Stimulated activated naive CD8-positive, alpha-beta T cell treated with anti-CD3 and anti-CD28 coated beads, Interleukin-15, Interleukin-2, amounts not matched to agents 100 ng/mL and 50 ng/mL, for 24 hours (primary cell): Measurements from ENCODE around the gene CMIP.
A peak's percentile ranks its signal among the peaks of the same experiment; 100 is the strongest.
"Not testable (repeated sequence)": the region's sequence is repeated elsewhere in the genome, so short reads cannot be mapped to it uniquely, and the experiment has no call there.

Source experiments
- H3K27ac Mint-ChIP-seq: one replicate; pipeline ENCODE4 v1.8.0; 2021; ENCODE audit warnings: mild to moderate bottlenecking, mixed read lengths
- H3K27me3 Mint-ChIP-seq: one replicate; pipeline ENCODE4 v1.8.0; 2021; ENCODE audit warnings: mixed read lengths
- H3K36me3 Mint-ChIP-seq: one replicate; pipeline ENCODE4 v1.8.0; 2021; ENCODE audit warnings: low read depth, mixed read lengths
- H3K4me1 Mint-ChIP-seq: one replicate; pipeline ENCODE4 v1.8.0; 2021; ENCODE audit warnings: low read depth, mixed read lengths
- H3K4me3 Mint-ChIP-seq: one replicate; pipeline ENCODE4 v1.8.0; 2021; ENCODE audit warnings: mild to moderate bottlenecking, mixed read lengths
- H3K9me3 Mint-ChIP-seq: one replicate; pipeline ENCODE4 v1.8.0; 2021; ENCODE audit warnings: mixed read lengths

CMIP gene

GRCh38 chr16:81675662-81676061, 231.1 kb downstream of the CMIP start:
- Mint-ChIP-seq H3K27ac (no peak overlapping the region), H3K9me3 (no peaks in the 10 kb centered on the region), H3K4me3 (no peak overlapping the region), H3K4me1 (no peaks in the 10 kb centered on the region), H3K36me3 (peaks cover 21% of the 10 kb centered on the region), H3K27me3 (no peaks in the 10 kb centered on the region)

GRCh38 chr16:81676066-81676882, 231.7 kb downstream of the CMIP start:
- Mint-ChIP-seq H3K36me3 (peaks cover 20% of the 10 kb centered on the region), H3K4me1 (no peaks in the 10 kb centered on the region), H3K4me3 (no peak overlapping the region), H3K27me3 (no peaks in the 10 kb centered on the region), H3K9me3 (no peaks in the 10 kb centered on the region), H3K27ac (no peak overlapping the region)

GRCh38 chr16:81676883-81677737, 232.5 kb downstream of the CMIP start:
- Mint-ChIP-seq H3K9me3 (no peaks in the 10 kb centered on the region), H3K4me1 (no peaks in the 10 kb centered on the region), H3K4me3 (no peak overlapping the region), H3K27me3 (no peaks in the 10 kb centered on the region), H3K27ac (no peak overlapping the region), H3K36me3 (peaks cover 24% of the 10 kb centered on the region)

GRCh38 chr16:81678326-81679095, 233.9 kb downstream of the CMIP start:
- Mint-ChIP-seq H3K4me3 (no peak overlapping the region), H3K27me3 (no peaks in the 10 kb centered on the region), H3K36me3 (peaks cover 19% of the 10 kb centered on the region), H3K4me1 (no peaks in the 10 kb centered on the region), H3K9me3 (no peaks in the 10 kb centered on the region), H3K27ac (no peak overlapping the region)

GRCh38 chr16:81679721-81680430, 235.3 kb downstream of the CMIP start:
- H3K4me3 Mint-ChIP-seq: no peak overlapping the region
- H3K4me1 Mint-ChIP-seq: no peaks in the 10 kb centered on the region
- H3K27ac Mint-ChIP-seq: no peak overlapping the region
- H3K27me3 Mint-ChIP-seq: no peaks in the 10 kb centered on the region
- no peaks in the 10 kb centered on the region for H3K9me3 Mint-ChIP-seq
- peaks cover 17% of the 10 kb centered on the region for H3K36me3 Mint-ChIP-seq

- peaks cover 16% of the 10 kb centered on the region for H3K36me3 Mint-ChIP-seq
- H3K27ac Mint-ChIP-seq: no peak overlapping the region
- no peaks in the 10 kb centered on the region for H3K27me3 Mint-ChIP-seq
- H3K4me3 Mint-ChIP-seq: no peak overlapping the region
- H3K9me3 Mint-ChIP-seq: no peaks in the 10 kb centered on the region
- no peaks in the 10 kb centered on the region for H3K4me1 Mint-ChIP-seq
Observed at GRCh38 chr16:81680444-81681275, 236.1 kb downstream of the CMIP start.

GRCh38 chr16:81681311-81681710, 236.7 kb downstream of the CMIP start:
- Mint-ChIP-seq H3K27ac (no peak overlapping the region), H3K4me3 (no peak overlapping the region), H3K36me3 (peaks cover 16% of the 10 kb centered on the region), H3K9me3 (no peaks in the 10 kb centered on the region), H3K27me3 (no peaks in the 10 kb centered on the region), H3K4me1 (peaks cover 6% of the 10 kb centered on the region)

- Mint-ChIP-seq H3K4me3 (no peak overlapping the region), H3K36me3 (peaks cover 9% of the 10 kb centered on the region), H3K4me1 (peaks cover 6% of the 10 kb centered on the region), H3K9me3 (no peaks in the 10 kb centered on the region), H3K27ac (no peak overlapping the region), H3K27me3 (no peaks in the 10 kb centered on the region)
Observed at GRCh38 chr16:81684242-81684837, 239.7 kb downstream of the CMIP start.

- peaks cover 6% of the 10 kb centered on the region for H3K4me1 Mint-ChIP-seq
- H3K27me3 Mint-ChIP-seq: no peaks in the 10 kb centered on the region
- H3K27ac Mint-ChIP-seq: no peak overlapping the region
- no peaks in the 10 kb centered on the region for H3K9me3 Mint-ChIP-seq
- peaks cover 9% of the 10 kb centered on the region for H3K36me3 Mint-ChIP-seq
- H3K4me3 Mint-ChIP-seq: no peak overlapping the region
Observed at GRCh38 chr16:81684901-81685300, 240.3 kb downstream of the CMIP start.

GRCh38 chr16:81686391-81687130, 242.0 kb downstream of the CMIP start:
- Mint-ChIP-seq H3K4me3 (no peak overlapping the region), H3K36me3 (peaks cover 3% of the 10 kb centered on the region), H3K4me1 (peaks cover 6% of the 10 kb centered on the region), H3K27me3 (no peaks in the 10 kb centered on the region), H3K9me3 (no peaks in the 10 kb centered on the region), H3K27ac (no peak overlapping the region)

GRCh38 chr16:81687131-81687456, 242.5 kb downstream of the CMIP start:
- no peak overlapping the region for H3K27ac Mint-ChIP-seq
- H3K4me1 Mint-ChIP-seq: peaks cover 6% of the 10 kb centered on the region
- H3K36me3 Mint-ChIP-seq: peaks cover 7% of the 10 kb centered on the region
- no peaks in the 10 kb centered on the region for H3K9me3 Mint-ChIP-seq
- no peak overlapping the region for H3K4me3 Mint-ChIP-seq
- H3K27me3 Mint-ChIP-seq: no peaks in the 10 kb centered on the region

- H3K9me3 Mint-ChIP-seq: no peaks in the 10 kb centered on the region
- peaks cover 7% of the 10 kb centered on the region for H3K36me3 Mint-ChIP-seq
- H3K27me3 Mint-ChIP-seq: no peaks in the 10 kb centered on the region
- H3K4me3 Mint-ChIP-seq: no peak overlapping the region
- H3K27ac Mint-ChIP-seq: peak overlapping the region; percentile 45
- peaks cover 6% of the 10 kb centered on the region for H3K4me1 Mint-ChIP-seq
Observed at GRCh38 chr16:81688182-81688581, 243.6 kb downstream of the CMIP start.

GRCh38 chr16:81688839-81689238, 244.2 kb downstream of the CMIP start:
- H3K27me3 Mint-ChIP-seq, H3K27ac Mint-ChIP-seq, H3K36me3 Mint-ChIP-seq, H3K4me1 Mint-ChIP-seq, H3K4me3 Mint-ChIP-seq, H3K9me3 Mint-ChIP-seq: not testable (repeated sequence)
